Left forelimb (tissue), 1 donor: ENCODE results near the gene SLC35A4.
"Not testable (repeated sequence)": the region's sequence is repeated elsewhere in the genome, so short reads cannot be mapped to it uniquely, and the experiment has no call there.

Source experiments
- DNase-seq: peaks from one replicate; pipeline ENCODE4 v3.0.0-alpha.2; 2018; ENCODE audit warnings: low spot score

The SLC35A4 gene

DNA sequence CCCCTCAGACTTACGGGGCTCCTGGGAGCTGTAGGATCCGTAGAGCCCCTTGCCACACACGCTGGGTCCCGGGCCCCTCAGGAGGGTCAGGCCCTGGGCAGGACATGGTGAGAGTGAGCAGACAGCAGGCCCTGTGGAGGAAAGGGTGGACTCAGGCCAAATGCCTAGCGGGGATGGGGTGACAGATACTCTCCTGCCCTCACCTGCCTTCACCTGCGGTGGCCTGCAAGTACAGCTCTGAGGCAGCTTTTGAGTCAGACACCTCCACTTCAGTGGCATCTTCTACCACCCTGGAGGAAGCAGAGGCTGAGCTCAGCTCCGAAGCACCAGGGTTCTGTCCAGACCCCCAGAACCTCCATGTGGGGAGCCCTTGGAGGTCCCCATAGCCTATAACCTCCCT, 26.2 kb downstream of the SLC35A4 start:
- no peak for DNase-seq

DNA sequence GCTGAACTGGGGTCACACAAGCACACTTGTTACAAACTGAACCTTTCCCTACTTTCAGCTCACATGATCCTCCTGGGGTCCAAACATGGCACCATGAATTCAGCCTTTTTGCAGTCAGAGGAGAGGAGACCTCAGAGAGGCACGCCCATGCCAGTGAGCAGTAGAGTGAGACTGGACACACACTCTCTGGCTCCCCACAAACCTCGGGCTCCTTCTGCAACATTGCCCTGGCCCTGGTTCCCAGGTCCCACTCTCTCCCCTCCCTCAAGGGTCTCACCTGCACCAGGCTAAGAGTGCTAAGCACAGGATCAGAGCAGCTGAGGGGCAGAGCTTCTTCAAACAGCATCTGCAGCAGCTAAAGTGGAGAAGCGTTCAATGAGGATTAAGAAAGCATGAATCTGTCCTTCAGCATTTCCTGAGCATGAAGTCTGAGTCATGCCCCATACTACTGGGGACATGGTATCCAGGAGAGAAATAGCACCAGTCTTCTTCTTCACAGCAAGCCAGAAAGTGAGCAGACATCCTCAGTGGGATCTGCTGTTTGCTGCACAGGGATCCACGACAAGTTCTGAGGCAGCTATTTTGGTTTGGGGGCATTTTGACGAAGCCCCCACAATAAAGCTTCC, 27.2 kb downstream of the SLC35A4 start:
- DNase-seq = no peak

DNA sequence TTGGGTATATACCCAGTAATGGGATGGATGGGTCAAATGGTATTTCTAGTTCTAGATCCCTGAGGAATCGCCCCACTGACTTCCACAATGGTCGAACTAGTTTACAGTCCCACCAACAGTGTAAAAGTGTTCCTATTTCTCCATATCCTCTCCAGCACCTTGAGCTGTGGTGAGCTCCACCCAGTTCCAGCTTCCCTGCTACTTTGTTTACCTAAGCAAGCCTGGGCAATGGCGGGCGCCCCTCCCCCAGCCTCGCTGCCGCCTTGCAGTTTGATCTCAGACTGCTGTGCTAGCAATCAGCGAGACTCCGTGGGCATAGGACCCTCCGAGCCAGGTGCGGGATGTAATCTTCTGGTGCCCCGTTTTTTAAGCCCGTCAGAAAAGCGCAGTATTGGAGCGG, 28.4 kb downstream of the SLC35A4 start:
- not testable (repeated sequence) for DNase-seq

DNA sequence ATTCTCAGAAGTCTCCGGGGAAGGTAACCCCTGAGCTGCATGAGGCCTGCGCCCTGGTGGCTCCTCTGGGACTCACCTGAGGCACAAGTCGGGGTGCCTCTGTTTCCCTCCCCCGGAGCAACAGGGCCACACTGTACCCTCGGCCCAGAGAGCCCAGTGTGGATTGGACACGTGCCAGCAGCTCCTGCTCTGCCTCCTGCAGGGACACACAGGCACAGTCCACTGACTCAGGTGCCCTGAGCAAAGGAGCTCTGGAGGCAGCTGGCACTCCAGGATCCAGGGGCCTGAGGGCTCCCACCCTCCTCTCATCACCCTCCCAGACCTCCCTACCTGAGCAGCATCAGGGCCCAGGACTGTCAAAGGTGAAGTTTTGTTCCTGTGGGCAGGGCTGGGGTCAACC, 29.5 kb downstream of the SLC35A4 start:
- DNase-seq = no peak

DNA sequence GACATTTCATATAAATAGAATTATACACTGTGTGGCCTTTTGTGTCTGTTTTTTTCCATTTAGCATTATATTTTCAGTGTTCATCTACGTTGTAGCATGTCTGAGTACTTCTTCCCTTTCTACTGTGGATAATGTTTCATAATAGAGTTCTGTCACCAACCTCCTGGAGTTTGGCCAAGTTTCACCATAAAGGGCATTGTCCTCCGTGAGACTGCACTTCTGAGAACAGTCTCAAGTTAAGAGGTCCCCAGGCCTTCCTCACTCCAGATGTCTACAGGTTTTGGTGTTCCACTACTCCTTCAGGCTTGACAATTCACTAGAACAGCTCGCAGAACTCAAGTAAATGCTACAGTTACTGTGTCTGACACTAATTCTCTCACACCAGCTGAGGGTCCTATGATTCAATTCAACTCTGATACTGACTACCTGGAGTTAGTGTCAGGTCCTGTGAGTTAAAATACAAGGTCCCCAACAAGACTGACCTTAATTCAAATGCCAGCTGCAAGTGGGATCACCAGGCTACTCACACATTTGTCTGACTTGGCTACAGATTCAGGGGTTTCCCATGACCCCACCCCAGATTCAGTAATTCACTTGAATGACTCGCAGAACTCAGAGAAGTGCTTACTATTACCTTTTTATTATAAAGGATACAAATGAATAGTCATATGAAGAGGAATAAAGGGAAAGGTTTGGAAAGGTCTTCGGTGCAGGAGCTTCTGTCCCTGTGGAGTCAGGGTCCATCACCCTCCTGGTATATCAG, 31.1 kb downstream of the SLC35A4 start:
- no peak for DNase-seq

DNA sequence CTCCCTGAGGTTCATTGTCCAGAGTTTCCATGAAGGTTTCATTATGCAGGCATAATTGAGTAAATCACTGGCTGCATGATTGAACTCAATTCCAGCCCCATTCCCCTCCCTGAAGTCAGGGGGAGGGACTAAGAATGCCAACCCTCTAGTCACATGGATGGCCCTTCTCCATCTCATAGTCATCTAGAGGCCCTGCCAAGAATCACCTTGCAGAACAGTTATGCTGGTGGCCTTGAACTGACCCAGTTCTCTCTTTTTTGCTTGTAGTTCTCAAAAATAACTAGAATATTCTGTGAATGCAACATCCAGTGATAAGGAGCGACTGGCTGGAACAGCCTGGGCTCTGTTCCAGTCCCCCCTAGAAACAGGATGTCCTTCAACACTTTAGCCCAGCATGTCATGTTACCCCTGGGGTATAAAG, 31.7 kb downstream of the SLC35A4 start:
- DNase-seq = no peak

DNA sequence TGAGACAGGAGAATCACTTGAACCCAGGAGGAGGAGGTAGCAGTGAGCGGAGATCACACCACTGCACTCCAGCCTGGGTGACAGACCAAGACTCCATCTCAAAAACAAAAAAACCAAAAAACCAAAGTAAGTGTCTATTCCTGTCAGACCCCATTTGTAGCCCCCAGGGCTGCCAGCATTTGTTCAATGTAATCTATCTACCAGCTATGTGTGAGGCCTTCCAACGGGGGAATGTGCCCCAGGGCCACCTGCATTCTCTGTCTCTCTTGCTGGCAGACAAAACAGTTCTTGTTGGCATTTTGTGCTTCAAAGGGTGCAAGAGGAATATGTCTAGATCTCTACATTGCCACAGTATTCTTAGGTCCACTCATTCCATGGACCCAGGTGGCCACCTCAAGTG, 34.2 kb downstream of the SLC35A4 start:
- DNase-seq = no peak

DNA sequence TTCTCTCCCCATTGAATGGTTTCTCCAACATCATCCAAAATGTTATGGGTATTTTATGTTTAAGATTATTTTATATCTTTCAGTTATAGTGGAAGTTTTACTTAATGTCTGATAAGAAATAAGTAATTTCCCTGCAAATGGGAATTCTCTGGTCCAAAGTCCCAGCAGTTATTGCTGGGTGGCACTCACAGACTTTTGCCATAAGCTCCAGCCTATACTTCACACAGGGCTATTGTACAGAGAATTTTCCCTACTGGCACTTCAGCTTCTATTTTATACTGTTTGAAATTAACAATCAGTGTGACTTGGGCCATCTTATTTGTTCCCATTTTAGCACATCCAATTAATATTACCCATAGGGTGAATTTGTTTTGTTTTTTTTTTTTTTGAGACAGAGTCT, 35.5 kb downstream of the SLC35A4 start:
- DNase-seq = no peak

DNA sequence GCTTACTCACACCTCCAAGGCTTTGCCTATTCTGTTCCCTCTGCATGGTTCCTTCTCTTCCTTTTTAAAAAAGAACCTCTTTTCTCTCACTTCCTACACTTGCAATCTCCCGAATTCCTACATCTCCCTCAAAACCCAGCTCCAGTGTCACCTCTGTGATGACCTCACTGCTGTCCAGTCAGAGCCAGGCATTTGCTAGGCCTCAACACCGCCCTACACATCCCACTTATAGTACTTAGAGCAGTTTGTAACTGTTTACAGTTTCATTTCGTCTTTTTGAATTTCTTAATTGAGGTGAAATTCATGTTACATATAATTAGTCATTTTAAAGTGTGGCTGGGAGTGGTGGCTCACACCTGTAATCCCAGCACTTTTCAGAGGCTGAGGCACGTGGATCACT, 37.5 kb downstream of the SLC35A4 start:
- DNase-seq = no peak

DNA sequence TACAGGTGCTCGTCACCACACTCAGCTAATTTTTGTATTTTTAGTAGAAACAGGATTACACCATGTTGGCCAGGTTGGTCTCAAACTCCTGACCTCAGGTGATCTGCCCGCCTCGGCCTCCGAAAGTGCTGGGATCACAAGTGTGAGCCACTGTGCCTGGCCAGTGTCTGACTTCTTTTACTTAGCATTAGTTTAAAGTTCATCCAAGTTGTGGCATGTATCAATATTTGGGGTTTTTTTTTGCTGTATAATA, 38.7 kb downstream of the SLC35A4 start:
- not testable (repeated sequence) for DNase-seq

DNA sequence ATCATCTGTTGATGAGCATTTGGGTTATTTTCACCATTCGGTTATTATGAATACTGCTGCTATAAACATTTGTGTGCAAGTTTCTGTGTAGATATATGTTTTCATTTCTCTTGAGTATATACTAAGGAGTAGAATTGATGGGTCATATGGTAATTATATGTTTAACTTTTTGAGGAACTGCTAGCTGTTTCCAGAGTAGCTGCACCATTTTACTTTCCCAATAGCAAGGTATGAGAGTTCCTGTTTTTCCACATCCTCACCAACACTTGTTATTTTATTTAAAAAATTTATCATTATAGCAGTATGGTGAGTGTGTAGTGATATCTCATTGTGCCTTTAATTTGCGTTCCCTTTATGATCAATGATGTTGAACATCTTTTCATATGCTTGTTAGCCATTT, 39.1 kb downstream of the SLC35A4 start:
- DNase-seq = no peak

DNA sequence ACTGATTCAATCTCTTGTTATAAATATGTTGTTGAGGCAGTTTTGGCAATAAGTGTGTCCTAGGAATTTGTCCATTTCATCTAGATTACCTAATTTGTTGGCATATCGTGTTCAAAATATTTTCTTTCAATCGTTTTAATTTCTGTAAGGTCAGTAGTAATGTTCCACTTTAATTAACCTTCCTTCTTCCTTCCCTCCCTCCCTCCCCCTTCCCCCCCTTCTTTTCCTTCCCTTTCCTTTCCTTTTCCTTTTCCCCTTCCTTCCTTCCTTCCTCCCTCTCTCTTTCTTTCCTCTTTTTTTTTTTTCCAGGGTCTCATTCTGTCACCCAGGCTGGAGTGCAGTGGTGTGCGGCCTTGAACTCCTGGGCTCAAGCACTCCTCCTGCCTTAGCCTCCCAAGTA, 41.3 kb downstream of the SLC35A4 start:
- no peak for DNase-seq

DNA sequence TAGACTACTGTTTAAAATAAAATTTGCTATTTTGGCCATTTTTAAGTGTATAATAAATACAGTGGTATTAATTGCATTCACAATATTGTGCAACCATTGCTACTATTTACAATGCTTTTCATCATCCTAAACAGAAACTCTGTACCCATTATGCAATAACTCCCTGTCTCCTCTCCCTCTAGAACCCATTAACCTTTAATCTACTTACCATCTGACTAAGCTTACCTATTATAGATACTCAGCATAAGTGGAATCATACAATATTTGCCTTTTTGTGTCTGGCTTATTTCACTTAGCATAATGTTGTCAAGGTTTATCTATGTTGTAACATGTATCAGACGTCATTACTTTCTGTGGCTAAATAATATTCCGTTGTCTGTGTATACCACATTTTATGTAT, 42.4 kb downstream of the SLC35A4 start:
- no peak for DNase-seq

DNA sequence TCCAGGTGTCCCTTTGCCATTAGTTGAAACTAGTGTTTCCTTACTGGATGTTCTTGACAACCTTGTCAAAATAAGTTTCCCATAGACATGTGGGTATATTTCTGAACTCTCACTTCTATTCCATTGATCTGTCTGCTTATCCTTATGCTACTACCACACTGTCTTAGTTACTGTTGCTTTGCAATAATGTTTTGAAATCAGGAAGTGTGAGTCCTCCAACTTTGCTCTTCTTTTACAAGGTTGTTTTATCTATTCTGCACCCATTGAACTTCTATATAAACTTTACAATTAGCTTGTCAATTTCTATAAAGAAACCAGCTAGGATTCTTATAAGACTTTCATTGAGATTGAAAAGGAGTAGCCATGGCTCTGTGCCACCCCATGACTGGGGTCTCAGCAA, 44.1 kb downstream of the SLC35A4 start:
- DNase-seq = no peak

DNA sequence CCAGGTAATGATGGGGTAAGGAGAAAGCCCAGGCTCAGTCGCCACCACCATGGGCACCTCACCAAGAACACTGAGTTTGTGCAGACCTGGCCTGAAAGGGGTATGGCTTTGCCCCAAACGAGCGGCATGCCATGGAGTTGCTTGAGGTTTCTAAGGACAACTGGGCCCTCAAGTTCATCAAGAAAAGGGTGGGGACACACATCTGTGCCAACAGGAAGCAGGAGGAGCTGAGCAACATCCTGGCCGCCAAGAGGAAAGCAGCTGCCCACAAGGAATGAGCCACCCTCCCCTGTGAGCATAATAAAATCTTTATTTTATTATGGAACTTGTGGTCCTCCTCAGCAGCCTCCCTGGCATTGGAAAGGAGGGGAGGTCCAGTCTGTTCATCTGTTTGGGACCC, 44.5 kb downstream of the SLC35A4 start:
- DNase-seq = no peak

DNA sequence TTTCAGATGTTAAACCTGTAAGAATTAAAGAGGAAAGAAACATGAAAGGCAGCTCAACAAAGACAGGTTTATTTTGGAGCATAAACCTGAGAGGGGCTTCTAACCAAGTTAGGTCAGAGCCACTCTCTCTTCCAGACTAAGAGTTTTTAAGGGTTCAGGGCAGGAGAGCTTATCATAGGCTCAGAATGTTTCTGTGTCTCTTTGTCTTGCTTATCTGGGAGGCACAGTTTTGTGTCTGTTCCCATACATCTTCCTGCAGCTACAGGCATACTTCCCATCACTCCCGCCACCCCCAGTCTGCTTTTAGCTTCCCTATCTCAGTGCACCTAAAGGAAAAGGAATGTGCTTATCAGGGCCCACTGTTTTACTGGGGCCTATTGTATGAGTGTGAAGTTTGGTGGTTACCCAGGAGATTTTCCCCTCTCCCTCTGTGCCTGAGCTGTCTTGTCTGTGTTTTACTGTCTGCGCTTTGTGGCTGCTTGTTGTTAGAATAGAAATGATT, 46.4 kb downstream of the SLC35A4 start:
- DNase-seq = no peak
